CD4-positive, alpha-beta T cell treated with Interleukin-15 for 1 hour (primary cell): Measurements from ENCODE around the gene FAM110A.
A peak's percentile ranks its signal among the peaks of the same experiment; 100 is the strongest.
"Not testable (repeated sequence)": the region's sequence is repeated elsewhere in the genome, so short reads cannot be mapped to it uniquely, and the experiment has no call there.

ENCODE experiments used
- DNase-seq: peaks from one replicate; pipeline ENCODE4 v3.0.0-alpha.2; 2020

FAM110A gene

GRCh38 chr20:877814-878213 lies 44.3 kb downstream of the FAM110A start:
- DNase-seq = no peak

- no peak for DNase-seq
These were observed 45.2 kb downstream of the FAM110A start for GRCh38 chr20:878511-879307.

- DNase-seq = no peak
These were observed 46.1 kb downstream of the FAM110A start for GRCh38 chr20:879626-880025.

DNA sequence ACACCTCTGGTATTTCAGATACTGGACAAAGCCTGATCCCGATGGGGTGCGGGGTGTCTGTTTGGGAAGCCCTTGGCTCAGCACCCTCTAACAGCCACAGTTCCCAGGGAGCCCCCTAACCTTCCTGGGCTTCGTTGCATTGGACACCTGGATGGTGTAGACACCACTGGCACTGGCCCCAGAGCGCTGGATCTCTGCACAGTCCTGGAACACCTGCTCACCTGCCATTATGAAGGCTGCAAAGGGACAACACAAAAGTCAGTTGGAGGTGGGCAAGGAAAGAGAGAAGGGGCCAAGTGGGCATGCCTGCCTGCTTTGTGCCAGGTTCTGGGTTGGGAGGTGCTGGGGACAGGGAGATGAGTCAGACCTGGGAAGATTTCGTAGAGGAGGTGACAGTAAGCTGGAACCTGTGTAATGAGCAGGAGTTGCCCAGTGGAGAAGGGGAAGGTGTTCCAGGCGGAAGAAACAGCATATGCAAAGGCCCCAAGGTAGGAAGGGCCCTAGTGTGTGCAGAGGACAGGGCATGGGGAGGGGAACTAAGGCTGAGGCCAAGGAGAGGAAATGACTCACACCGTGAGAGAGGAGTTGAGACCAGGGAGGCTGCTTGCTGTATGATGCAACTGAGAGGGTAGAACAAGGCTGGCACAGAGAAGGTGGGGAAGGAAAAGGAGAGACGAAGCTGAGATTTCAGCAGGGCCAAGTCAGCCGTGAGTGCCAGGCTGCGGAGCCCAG lies 47.7 kb downstream of the FAM110A start:
- DNase-seq = peak; percentile 59

GRCh38 chr20:881783-882144 lies 48.2 kb downstream of the FAM110A start:
- DNase-seq = no peak

DNA sequence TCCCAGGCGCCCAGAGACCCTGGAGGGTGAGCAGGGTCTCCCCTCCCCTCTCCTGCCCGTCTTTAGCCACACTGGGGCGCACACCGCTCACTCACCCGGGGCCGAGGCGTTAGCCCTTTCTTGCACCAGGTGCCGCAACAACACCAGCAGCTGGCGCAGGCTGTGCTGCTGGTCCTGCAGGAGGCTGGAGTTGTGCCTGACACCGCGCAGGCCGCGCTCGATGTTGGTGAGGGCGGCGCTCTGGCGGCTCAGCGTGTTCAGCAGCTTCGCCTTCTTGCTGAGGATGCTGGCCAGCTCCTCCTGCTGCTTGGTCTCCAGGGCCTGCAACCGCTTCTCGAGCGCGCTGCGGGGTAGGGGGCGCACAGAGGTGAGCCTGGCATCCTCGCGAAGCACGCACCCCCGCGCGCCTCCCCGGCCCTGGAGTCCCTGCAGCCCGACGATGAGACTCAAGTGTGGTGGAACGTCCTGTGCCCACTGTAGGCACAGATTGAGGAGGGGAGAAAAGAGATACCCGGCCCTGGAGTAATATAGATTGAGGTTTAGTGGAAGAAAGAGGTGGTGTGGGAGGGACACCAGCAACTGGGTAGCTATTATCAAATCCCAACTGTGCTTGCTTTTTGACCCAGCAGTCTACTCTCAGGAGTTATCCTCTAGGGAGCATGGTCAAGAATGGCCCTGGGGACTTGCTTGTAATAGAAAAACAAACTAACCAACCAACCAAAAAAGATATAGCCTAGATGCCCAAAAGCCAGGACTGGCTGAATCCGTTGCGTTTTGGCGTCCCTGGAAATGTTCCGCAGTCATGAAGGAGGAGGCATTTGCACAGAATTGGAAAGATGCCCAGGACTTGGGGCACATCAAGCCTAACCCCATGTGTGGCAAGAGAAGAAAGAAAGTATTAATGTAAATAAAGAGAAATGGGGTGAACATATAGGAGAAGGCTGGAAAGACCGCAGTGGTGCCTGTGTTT lies 51.8 kb downstream of the FAM110A start:
- DNase-seq = no peak

DNA sequence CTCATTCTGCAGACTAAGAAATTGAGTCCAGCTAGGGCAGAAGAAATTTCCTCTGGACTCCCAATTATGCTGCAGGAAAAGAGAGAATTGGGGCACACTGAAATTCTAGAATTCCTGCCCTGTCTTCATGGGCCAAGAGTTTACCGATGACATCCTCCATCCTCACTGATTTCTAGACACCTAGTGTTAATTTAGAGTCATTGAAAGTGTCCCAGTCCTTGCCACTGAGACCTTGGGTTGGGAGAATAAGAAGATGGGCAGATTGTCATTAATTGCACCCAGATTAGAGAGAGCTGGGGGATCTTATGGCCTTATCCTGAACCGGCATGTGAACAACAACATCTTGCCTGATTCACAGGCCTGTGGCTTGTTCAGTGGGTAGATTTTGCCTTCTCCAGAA lies 53.6 kb downstream of the FAM110A start:
- no peak for DNase-seq

DNA sequence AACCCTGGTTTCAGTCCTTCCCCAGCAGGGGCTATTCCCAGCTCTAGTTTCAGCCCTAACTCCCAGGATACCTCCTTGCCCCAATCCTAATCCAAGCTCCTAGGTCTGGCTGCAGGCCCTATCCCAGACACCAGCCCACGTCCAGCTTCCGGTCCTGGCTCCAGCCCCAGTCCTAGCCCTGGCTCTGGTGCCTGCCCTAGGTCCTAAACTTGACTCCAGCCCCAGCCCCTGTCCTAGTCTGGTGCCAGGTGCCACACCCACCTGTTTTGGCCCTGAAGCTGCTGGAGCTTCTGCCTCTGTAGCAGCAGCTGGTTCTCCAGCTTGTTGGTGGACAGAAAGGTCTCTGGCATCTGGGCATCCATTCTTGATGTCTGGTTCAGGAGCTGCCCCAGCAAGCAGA lies 54.5 kb downstream of the FAM110A start:
- DNase-seq = no peak

DNA sequence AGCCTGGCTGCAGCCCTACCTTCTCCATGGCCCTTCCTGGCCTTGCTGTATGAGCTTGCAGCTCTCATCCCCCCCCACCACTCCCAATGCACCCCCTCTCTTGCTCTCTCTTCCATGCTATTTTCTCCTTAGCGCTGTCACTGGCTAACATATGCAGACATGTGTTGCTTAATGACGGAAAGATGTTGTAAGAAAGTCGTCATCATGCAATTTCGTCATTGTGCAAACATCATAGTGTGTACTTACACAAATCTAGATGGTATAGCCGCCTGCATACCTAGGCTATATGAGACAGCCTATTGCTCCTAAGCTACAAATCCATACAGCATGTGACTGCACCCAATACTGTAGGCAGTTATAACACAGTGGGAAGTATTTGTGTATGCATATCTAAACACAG lies 55.6 kb downstream of the FAM110A start:
- DNase-seq = no peak

DNA sequence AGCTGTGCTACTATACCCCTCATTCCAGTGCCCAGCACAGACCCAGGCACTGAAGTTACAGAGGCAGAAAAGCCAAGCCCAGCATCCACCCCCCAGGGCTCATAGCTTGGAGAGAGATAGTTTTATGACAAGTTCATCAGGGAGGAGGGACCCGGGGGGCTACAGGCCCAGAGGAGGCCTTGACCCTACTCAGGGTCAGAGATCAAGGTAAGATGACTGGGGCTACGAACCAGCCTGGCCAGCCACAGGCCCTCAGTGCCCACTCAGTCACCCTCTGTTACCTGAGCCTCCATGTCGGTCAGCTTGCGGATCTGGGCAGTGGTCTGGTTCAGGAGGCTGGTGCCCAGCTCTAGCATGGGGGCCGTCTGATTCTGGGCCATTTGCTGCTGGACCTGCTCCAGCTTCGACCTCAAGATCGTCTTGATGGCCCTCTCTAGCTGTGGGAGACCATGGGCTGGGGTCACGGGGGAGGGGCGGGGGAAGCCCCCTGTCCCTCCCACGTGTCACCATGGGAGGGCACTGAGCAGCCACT lies 56.5 kb downstream of the FAM110A start:
- no peak for DNase-seq

GRCh38 chr20:890666-891057 lies 57.1 kb downstream of the FAM110A start:
- DNase-seq = no peak

- DNase-seq = peak; percentile 30
These were observed 57.7 kb downstream of the FAM110A start for GRCh38 chr20:891058-891705.

DNA sequence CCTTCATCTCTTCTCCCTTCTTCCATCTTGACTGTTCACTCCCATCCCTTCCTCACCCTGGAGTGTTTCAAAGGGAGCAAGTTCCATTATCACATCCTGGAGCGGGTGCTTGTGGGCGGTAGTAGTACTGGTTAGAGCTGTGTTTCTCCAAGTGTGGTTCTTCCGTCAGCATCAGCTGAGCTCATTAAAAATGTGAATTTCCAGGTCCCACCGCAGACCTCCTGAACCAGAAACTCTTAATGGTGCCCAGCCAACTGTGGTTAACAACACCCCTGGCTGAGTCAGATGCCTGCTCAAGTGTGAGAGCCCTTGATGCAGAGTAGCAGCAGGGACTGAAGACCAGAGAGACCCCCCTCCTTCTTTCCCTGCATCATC lies 58.2 kb downstream of the FAM110A start:
- DNase-seq = no peak

DNA sequence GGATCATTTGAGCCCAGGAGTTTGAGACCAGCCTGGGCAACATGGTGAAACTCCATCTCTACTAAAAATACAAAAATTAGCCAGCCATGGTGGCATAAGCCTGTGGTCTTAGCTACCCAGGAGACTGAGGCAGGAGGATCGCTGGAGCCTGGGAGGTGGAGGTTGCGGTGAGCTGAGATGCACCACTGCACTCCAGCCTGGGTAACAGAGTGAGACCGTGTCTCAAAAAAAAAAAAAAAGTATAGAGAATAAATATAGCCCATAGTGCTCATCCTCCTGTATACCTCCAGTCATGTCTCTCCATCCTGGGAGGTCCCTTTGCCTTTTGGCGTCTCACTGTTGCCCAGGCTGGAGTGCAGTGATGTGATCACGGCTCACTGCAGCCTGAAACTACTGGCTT lies 58.9 kb downstream of the FAM110A start:
- not testable (repeated sequence) for DNase-seq
